Upper lobe of right lung (tissue), 1 donor: ENCODE data around the gene SELENOH. TPM values are rescaled to one million over a fixed set of nuclear protein-coding genes. Genes with fewer than 3 reads are reported as not detected.

ENCODE experiments used
- ATAC-seq: fragments of 200-7000 bp; cut with Tn5 transposase; one replicate; pipeline ENCODE4 v1.9.1; 2020; ENCODE audit warnings: mild to moderate bottlenecking, moderate library complexity
- DNase-seq: peaks from one replicate; pipeline ENCODE4 v3.0.0-alpha.2; 2020
- H3K27ac ChIP-seq: fragments of 200-600 bp; one replicate; pipeline ENCODE4 v1.8.0; 2022
- H3K27me3 ChIP-seq: fragments of 200-600 bp; one replicate; pipeline ENCODE4 v1.8.0; 2022; ENCODE audit warnings: mild to moderate bottlenecking
- H3K36me3 ChIP-seq: fragments of 200-600 bp; one replicate; pipeline ENCODE4 v1.8.0; 2022
- H3K4me1 ChIP-seq: fragments of 200-600 bp; one replicate; pipeline ENCODE4 v1.8.0; 2022
- H3K4me3 ChIP-seq: fragments of 200-600 bp; one replicate; pipeline ENCODE4 v1.8.0; 2022; ENCODE audit warnings: mild to moderate bottlenecking
- H3K9me3 ChIP-seq: fragments of 200-600 bp; one replicate; pipeline ENCODE4 v1.8.0; 2022
- CTCF ChIP-seq: fragments of 200-600 bp; IDR thresholded peaks from one replicate; pipeline ENCODE4 v1.8.0; 2022; ENCODE audit warnings: antibody characterized with exemption
- intact Hi-C: fragments of 100-400 bp; cut with DNase I; formaldehyde crosslinking; loops from one replicate; pipeline ENCODE4 v1.11.0; 2022
- total RNA-seq: library from RNA; stranded (reverse); fragmentation: NEBNext Ultra II Directional; extraction: Animal tissue kit (Norgen Biotek cat#: 25700); gene quantifications from one replicate; pipeline ENCODE4 v1.2.1, GENCODE V29; 2021
- donor health status: DM: no; HTN: yes; CAD: no; lungs with severe emphysema.

SELENOH gene
- total RNA-seq, 1 donor from 2014 or later = 103 TPM

- intact Hi-C loops = no loop called here
- H3K27ac ChIP-seq = no peak overlapping the region
Measured at GRCh38 chr11:57735619-57736298, 5.5 kb upstream of the SELENOH start.

GRCh38 chr11:57742087-57742452, 779 bp downstream of the SELENOH start:
- no peaks in the 10 kb centered on the region for H3K27me3 ChIP-seq
- intact Hi-C loops = no loop called here
- H3K4me3 ChIP-seq = peak overlapping the region; percentile 92
- TF ChIP-seq CTCF = no peak
- no peaks in the 10 kb centered on the region for H3K9me3 ChIP-seq
- H3K27ac ChIP-seq = peak overlapping the region; percentile 96
- DNase-seq = no peak
- peaks cover 60% of the 10 kb centered on the region for H3K36me3 ChIP-seq
- peaks cover 7% of the 10 kb centered on the region for H3K4me1 ChIP-seq
- ATAC-seq = no peak

More at GRCh38 chr11:57735619-57736298, 5.5 kb upstream of the SELENOH start:
- no peak for TF ChIP-seq CTCF
- ATAC-seq (no peak), DNase-seq (no peak)
- no peaks in the 10 kb centered on the region for H3K4me1 ChIP-seq
- no peak overlapping the region for H3K4me3 ChIP-seq
- no peaks in the 10 kb centered on the region for H3K27me3 ChIP-seq
- peaks cover 23% of the 10 kb centered on the region for H3K36me3 ChIP-seq
- no peaks in the 10 kb centered on the region for H3K9me3 ChIP-seq

- Histone ChIP-seq H3K36me3 (peaks cover 37% of the 10 kb centered on the region), H3K27ac (no peak overlapping the region), H3K4me1 (peaks cover 7% of the 10 kb centered on the region), H3K9me3 (no peaks in the 10 kb centered on the region), H3K4me3 (no peak overlapping the region), H3K27me3 (no peaks in the 10 kb centered on the region)
- DNase-seq = no peak
- intact Hi-C loops = no loop called here
- no peak for ATAC-seq
- TF ChIP-seq CTCF = no peak
Measured at GRCh38 chr11:57744357-57744756, 3.1 kb downstream of the SELENOH start.

GRCh38 chr11:57745206-57745605, 3.9 kb downstream of the SELENOH start:
- Histone ChIP-seq H3K4me3 (no peak overlapping the region), H3K9me3 (no peaks in the 10 kb centered on the region), H3K36me3 (peaks cover 37% of the 10 kb centered on the region), H3K27ac (no peak overlapping the region), H3K27me3 (no peaks in the 10 kb centered on the region), H3K4me1 (peaks cover 7% of the 10 kb centered on the region)
- ATAC-seq (no peak), DNase-seq (no peak)
- intact Hi-C loops = no loop called here
- TF ChIP-seq CTCF = no peak

GRCh38 chr11:57746920-57747319, 5.6 kb downstream of the SELENOH start:
- intact Hi-C loops = no loop called here
- Histone ChIP-seq H3K4me1 (peaks cover 7% of the 10 kb centered on the region), H3K27me3 (no peaks in the 10 kb centered on the region), H3K9me3 (no peaks in the 10 kb centered on the region), H3K36me3 (peaks cover 37% of the 10 kb centered on the region), H3K4me3 (no peak overlapping the region), H3K27ac (no peak overlapping the region)
- no peak for TF ChIP-seq CTCF
- ATAC-seq = no peak
- DNase-seq = no peak

GRCh38 chr11:57751176-57751575, 9.9 kb downstream of the SELENOH start:
- intact Hi-C loops = no loop called here

More at GRCh38 chr11:57751176-57751575, 9.9 kb downstream of the SELENOH start:
- no peak for ATAC-seq
- Histone ChIP-seq H3K4me3 (no peak overlapping the region), H3K27me3 (no peaks in the 10 kb centered on the region), H3K27ac (no peak overlapping the region), H3K36me3 (peaks cover 2% of the 10 kb centered on the region), H3K9me3 (no peaks in the 10 kb centered on the region), H3K4me1 (no peaks in the 10 kb centered on the region)
- DNase-seq = no peak
- TF ChIP-seq CTCF = no peak
